GM12878 (cell line): ENCODE data around the gene TSEN54. TPM values are rescaled to one million over a fixed set of nuclear protein-coding genes. Genes with fewer than 3 reads are reported as not detected.

ENCODE experiments used
- ATAC-seq: fragments of 200-7000 bp; cut with Tn5 transposase; 3 replicates; pipeline ENCODE4 v1.9.1; 2020; ENCODE audit warnings: mild to moderate bottlenecking, moderate library complexity
- BruUV-seq: library from RNA; stranded (reverse); fragments of 400-500 nt; replicated peaks from 2 replicates; lab custom pipeline; 2021; lab: Mats Ljungman, UMichigan
- CTCF ChIA-PET: fragments of 300-600 bp; sonication (Branson Sonifier 250); formaldehyde crosslinking; extraction: SDS; loops from one replicate; lab custom pipeline; 2021; ENCODE audit warnings: inconsistent platforms; lab: Yijun Ruan, JAX
- POLR2A ChIA-PET: fragments of 350-600 bp; formaldehyde crosslinking; extraction: SDS; loops from one replicate; lab custom pipeline; 2021; ENCODE audit warnings: inconsistent platforms; lab: Charles Lee
- RAD21 ChIA-PET: fragments of 300-600 bp; sonication (Branson Sonifier 250); formaldehyde crosslinking; loops from one replicate; lab custom pipeline; 2023; ENCODE audit warnings: antibody characterized with exemption; ENCODE audit not compliant: unreplicated experiment; lab: Charles Lee
- SMC1A ChIA-PET: fragments of 300-600 bp; sonication (Branson Sonifier 250); formaldehyde crosslinking; loops from one replicate; lab custom pipeline; 2023; ENCODE audit not compliant: unreplicated experiment, uncharacterized antibody; lab: Charles Lee
- DNase-seq: peaks from one replicate; pipeline ENCODE4 v3.0.0-alpha.2; 2011; ENCODE audit warnings: low read depth, low spot score
- FAIRE-seq: peaks from 3 replicates; lab custom pipeline; 2011; peaks lifted over from hg19 to GRCh38; lab: Jason Lieb, UNC
- H2AFZ ChIP-seq: 2 replicates; pipeline ENCODE4 v1.6.0; 2011; ENCODE audit warnings: low read depth, low read length, control low read depth; ENCODE audit not compliant: control insufficient read depth
- H3K27ac ChIP-seq: 2 replicates; pipeline ENCODE4 v1.5.1; 2011; ENCODE audit warnings: control low read depth; ENCODE audit not compliant: control insufficient read depth, insufficient read depth
- H3K27me3 ChIP-seq, 2 experiments: replicated peaks in 1 of 2; 2 replicates each; pipeline versions ENCODE4 v1.6.0 to v1.6.1; 2011; ENCODE audit warnings: low read length in 1 of 2; ENCODE audit not compliant: control insufficient read depth in 2 of 2, insufficient read depth in 2 of 2
- H3K36me3 ChIP-seq, 2 experiments: 2 replicates each; pipeline ENCODE4 v1.5.1; 2011; ENCODE audit warnings: low read length in 1 of 2; ENCODE audit not compliant: control insufficient read depth in 2 of 2, insufficient read depth in 2 of 2
- H3K4me1 ChIP-seq: 2 replicates; pipeline ENCODE4 v1.6.1; 2011; ENCODE audit warnings: mild to moderate bottlenecking, low read length, moderate library complexity, mixed read lengths; ENCODE audit not compliant: control insufficient read depth, insufficient read depth
- H3K4me2 ChIP-seq: 2 replicates; pipeline ENCODE4 v1.6.0; 2011; ENCODE audit warnings: control low read depth; ENCODE audit not compliant: control insufficient read depth, insufficient read depth
- H3K4me3 ChIP-seq: fragments of 200-600 bp; sonication (generic); 2 replicates; pipeline ENCODE4 v1.5.1; 2016
- H3K79me2 ChIP-seq: 2 replicates; pipeline ENCODE4 v1.6.0; 2011; ENCODE audit warnings: low read length; ENCODE audit not compliant: control insufficient read depth, insufficient read depth
- H3K9ac ChIP-seq: 2 replicates; pipeline ENCODE4 v1.8.0; 2011; ENCODE audit warnings: low read length, control low read depth, mixed read lengths; ENCODE audit not compliant: control insufficient read depth, insufficient read depth
- H3K9me3 ChIP-seq: replicated peaks from 3 replicates; pipeline ENCODE4 v1.5.1; 2011; ENCODE audit warnings: mild to moderate bottlenecking, low read length; ENCODE audit not compliant: control insufficient read depth, insufficient read depth
- H4K20me1 ChIP-seq: 2 replicates; pipeline ENCODE4 v1.6.0; 2011; ENCODE audit not compliant: control insufficient read depth, insufficient read depth
- ATF7 ChIP-seq: fragments of 450-650 bp; IDR thresholded peaks from 2 replicates; pipeline ENCODE4 v1.6.1; 2016; ENCODE audit warnings: low read depth, mild to moderate bottlenecking
- BACH1 ChIP-seq: fragments of 450-650 bp; IDR thresholded peaks from 2 replicates; pipeline ENCODE4 v1.6.1; 2017; ENCODE audit warnings: mild to moderate bottlenecking, borderline replicate concordance
- BCL3 ChIP-seq: IDR thresholded peaks from 2 replicates; pipeline ENCODE4 v1.6.1; 2011; ENCODE audit warnings: borderline replicate concordance, low read depth, mild to moderate bottlenecking, moderate library complexity, low read length; ENCODE audit not compliant: insufficient read depth, poor library complexity, severe bottlenecking
- CBX5 ChIP-seq: sonication (generic); IDR thresholded peaks from 2 replicates; pipeline ENCODE4 v1.6.1; 2016; ENCODE audit warnings: low read depth, moderate library complexity, mild to moderate bottlenecking, inconsistent platforms
- CEBPZ ChIP-seq: fragments of 150-350 bp; IDR thresholded peaks from 2 replicates; pipeline ENCODE4 v1.6.1; 2016; ENCODE audit warnings: low read depth, low read length
- JUND ChIP-seq: IDR thresholded peaks from 2 replicates; pipeline ENCODE4 v1.6.1; 2012; ENCODE audit warnings: low read depth, mild to moderate bottlenecking, low read length, improper control_type of control experiment, moderate library complexity
- MYC ChIP-seq: IDR thresholded peaks from 2 replicates; pipeline ENCODE4 v1.6.1; 2011; ENCODE audit warnings: mild to moderate bottlenecking, low read length, moderate library complexity, inconsistent platforms; ENCODE audit not compliant: insufficient read depth, insufficient replicate concordance, insufficient read length, severe bottlenecking
- PML ChIP-seq: IDR thresholded peaks from 2 replicates; pipeline ENCODE4 v1.6.1; 2012; ENCODE audit warnings: low read length, inconsistent platforms
- SMARCA5 ChIP-seq: fragments of 450-650 bp; IDR thresholded peaks from 2 replicates; pipeline ENCODE4 v1.6.1; 2017; ENCODE audit warnings: mild to moderate bottlenecking
- TCF7 ChIP-seq: IDR thresholded peaks from 2 replicates; pipeline ENCODE4 v1.6.1; 2014; ENCODE audit warnings: antibody characterized with exemption, borderline replicate concordance
- USF2 ChIP-seq: IDR thresholded peaks from 2 replicates; pipeline ENCODE4 v1.6.1; 2011; ENCODE audit warnings: low read depth, low read length, improper control_type of control experiment, borderline replicate concordance
- YBX1 ChIP-seq: fragments of 450-650 bp; IDR thresholded peaks from 2 replicates; pipeline ENCODE4 v1.6.1; 2016; ENCODE audit warnings: antibody characterized with exemption
- ZNF207 ChIP-seq: fragments of 450-650 bp; IDR thresholded peaks from 2 replicates; pipeline ENCODE4 v1.6.1; 2014; ENCODE audit warnings: antibody characterized with exemption, mild to moderate bottlenecking, borderline replicate concordance
- WGBS: methylation state at CpG from one replicate; pipeline ENCODE4 v1.1.6; 2016; ENCODE audit warnings: low lambda C conversion rate; ENCODE audit not compliant: insufficient replicate concordance, insufficient coverage; ENCODE audit errors: missing lambda C conversion rate; 5-methylcytosine and 5-hydroxymethylcytosine counted together
- in situ Hi-C: fragments of 300-500 bp; cut with MboI; formaldehyde crosslinking; loops from 9 replicates; pipeline ENCODE4 v1.14.3; 2018; ENCODE audit warnings: mixed read lengths
- intact Hi-C: fragments of 100-400 bp; cut with micrococcal nuclease; formaldehyde crosslinking; loops from one replicate; pipeline ENCODE4 v1.14.2; 2022; ENCODE audit not compliant: unreplicated experiment
- polyA plus RNA-seq, 11 experiments: library from polyadenylated mRNA; depleted of rRNA in 4 of 11; unstranded in 6 of 11; stranded (reverse) in 5 of 11; fragments of >200 nt; fragmentation: Nextera tagmentation in 4 of 11; fragmentation: Illumina TruSeq in 1 of 11; extraction: Ambion mirVana in 4 of 11; extraction: Trizol in 1 of 11; gene quantifications; 1 replicate in 1 of 11; 2 replicates in 10 of 11; pipeline versions ENCODE4 v1.2.1 to v1.2.3, GENCODE V29; 2011 to 2016; ENCODE audit warnings: inconsistent platforms in 2 of 11, missing spikeins in 2 of 11, low read depth in 1 of 11
- total RNA-seq, 4 experiments: library from RNA; depleted of rRNA in 3 of 4; stranded (reverse); fragments of >200 nt in 3 of 4; fragmentation: Illumina TruSeq in 1 of 4; extraction: Trizol in 1 of 4; gene quantifications; 2 replicates each; pipeline versions ENCODE4 v1.2.1 to v1.2.3, GENCODE V29; 2013 to 2021

The TSEN54 gene
- total and polyA plus RNA-seq, 10 of the 15 experiments (the other 5 are each of a cell fraction or from before 2014, with no cell fraction given): 7.1 to 48.0 (median 41.1) TPM

- in situ Hi-C loops (no loop called here), intact Hi-C loops (no loop called here)
- TF ChIP-seq CEBPZ (no peak), PML (no peak), JUND (no peak), MYC (no peak), USF2 (no peak), CBX5 (no peak), TCF7 (no peak), BACH1 (no peak), YBX1 (no peak), ZNF207 (no peak), BCL3 (no peak), SMARCA5 (no peak), ATF7 (no peak)
- no peaks in the 10 kb centered on the region for H3K9me3 ChIP-seq
- no TSS peak for BruUV-seq
- no peaks in the 10 kb centered on the region for H4K20me1 ChIP-seq
- H3K27ac ChIP-seq: no peak overlapping the region
- no peaks in the 10 kb centered on the region for H3K36me3 ChIP-seq
- H3K4me3 ChIP-seq: no peak overlapping the region
- RAD21 ChIA-PET: no interaction called here
- POLR2A ChIA-PET: interaction anchor here (1.1 kb wide), 1 partner anchor 12 kb away, joined by 4 read pairs; no protein-coding TSS in a partner anchor
- H3K27me3 ChIP-seq: no peaks in the 10 kb centered on the region
- DNase-seq (no peak), FAIRE-seq (no peak), ATAC-seq (no peak)
- no peak overlapping the region for H3K4me2 ChIP-seq
- no peak overlapping the region for H2AFZ ChIP-seq
- SMC1A ChIA-PET: interaction anchor here (1.1 kb wide), 1 partner anchor 24 kb away, joined by 3 read pairs; no protein-coding TSS in a partner anchor
- CTCF ChIA-PET: interaction anchor here (0.7 kb wide), 1 partner anchor 39 kb away, joined by 3 read pairs; no protein-coding TSS in a partner anchor
- H3K79me2 ChIP-seq: no peaks in the 10 kb centered on the region
- H3K4me1 ChIP-seq: no peaks in the 10 kb centered on the region
- 80% methylated on average over 20 of the region's 38 CpGs for WGBS
- H3K9ac ChIP-seq: no peak overlapping the region
Measured at GRCh38 chr17:75558666-75559530, 42.6 kb downstream of the TSEN54 start.
